ENCODE results near the gene USP49. TPM values are rescaled to one million over a fixed set of nuclear protein-coding genes. Genes with fewer than 3 reads are reported as not detected.

Gene USP49
- total RNA-seq, 4 donors from 2014 or later = 2.3 to 3.8 (median 3.1) TPM

DNA sequence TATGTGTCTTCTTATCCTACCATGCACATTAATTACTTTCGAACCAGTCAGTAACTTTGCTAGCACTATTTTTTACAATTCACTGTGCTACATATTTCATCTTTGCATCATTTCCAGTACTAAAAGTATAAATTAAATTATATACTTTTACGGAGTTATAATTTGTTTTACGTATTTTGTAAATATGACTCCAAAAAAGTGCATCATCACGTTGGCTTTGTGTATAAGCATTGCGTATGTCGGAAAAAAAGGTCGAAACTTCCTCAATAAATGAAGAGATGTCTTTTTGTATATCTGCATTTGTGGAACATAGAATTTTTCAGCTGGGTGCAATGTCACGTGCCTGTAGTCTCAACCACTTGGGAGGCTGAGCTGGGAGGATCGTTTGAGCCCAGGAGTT, 52.0 kb downstream of the USP49 start:
- DNase-seq (ENCODE audit: low spot score) (no peak), ATAC-seq (ENCODE audit: low FRiP score) (no peak)
- TF ChIP-seq, protein P1, sequence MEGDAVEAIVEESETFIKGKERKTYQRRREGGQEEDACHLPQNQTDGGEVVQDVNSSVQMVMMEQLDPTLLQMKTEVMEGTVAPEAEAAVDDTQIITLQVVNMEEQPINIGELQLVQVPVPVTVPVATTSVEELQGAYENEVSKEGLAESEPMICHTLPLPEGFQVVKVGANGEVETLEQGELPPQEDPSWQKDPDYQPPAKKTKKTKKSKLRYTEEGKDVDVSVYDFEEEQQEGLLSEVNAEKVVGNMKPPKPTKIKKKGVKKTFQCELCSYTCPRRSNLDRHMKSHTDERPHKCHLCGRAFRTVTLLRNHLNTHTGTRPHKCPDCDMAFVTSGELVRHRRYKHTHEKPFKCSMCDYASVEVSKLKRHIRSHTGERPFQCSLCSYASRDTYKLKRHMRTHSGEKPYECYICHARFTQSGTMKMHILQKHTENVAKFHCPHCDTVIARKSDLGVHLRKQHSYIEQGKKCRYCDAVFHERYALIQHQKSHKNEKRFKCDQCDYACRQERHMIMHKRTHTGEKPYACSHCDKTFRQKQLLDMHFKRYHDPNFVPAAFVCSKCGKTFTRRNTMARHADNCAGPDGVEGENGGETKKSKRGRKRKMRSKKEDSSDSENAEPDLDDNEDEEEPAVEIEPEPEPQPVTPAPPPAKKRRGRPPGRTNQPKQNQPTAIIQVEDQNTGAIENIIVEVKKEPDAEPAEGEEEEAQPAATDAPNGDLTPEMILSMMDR (IDR thresholded peaks at IDR 0.05) = no peak

DNA sequence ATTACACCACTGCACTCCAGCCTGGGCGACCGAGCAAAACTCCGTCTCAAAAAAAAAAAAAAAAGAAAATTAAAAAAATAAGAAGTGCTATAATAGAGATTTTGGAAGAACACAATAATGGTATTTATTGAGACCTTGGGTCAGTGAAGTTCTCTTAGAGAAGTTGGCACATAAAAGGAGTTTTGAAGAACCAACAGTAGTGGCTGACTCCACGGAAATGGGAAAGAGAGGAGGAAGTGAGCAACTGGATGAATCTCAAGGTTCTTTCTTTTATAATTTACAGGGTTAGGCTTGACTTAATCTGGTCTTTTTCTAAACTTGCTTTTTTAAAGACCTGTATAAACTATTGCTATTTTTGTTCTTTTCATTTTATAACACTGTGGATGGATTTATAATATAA, 54.8 kb downstream of the USP49 start:
- DNase-seq (ENCODE audit: low spot score) (no peak), ATAC-seq (ENCODE audit: low FRiP score) (no peak)
- TF ChIP-seq, protein P1 (IDR thresholded peaks at IDR 0.05) = no peak

DNA sequence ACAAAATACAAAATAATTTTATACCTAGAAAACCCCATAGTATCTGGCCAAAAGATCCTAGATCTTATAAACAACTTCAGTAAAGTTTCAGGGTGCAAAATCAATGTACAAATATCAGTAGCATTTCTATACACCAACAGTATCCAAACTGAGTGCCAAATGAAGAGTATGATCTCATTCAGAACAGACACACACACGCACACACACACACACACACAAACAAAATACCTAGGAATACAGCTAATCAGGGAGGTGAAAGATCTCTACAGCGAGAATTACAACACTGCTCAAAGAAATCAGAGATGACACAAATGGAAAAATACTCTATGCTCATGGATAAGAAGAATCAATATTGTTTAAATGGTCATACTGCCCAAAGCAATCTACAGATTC, 58.5 kb downstream of the USP49 start:
- ATAC-seq (ENCODE audit: low FRiP score) = no peak
- no peak for DNase-seq (ENCODE audit: low spot score)
- TF ChIP-seq, protein P1 (IDR thresholded peaks at IDR 0.05) = no peak

DNA sequence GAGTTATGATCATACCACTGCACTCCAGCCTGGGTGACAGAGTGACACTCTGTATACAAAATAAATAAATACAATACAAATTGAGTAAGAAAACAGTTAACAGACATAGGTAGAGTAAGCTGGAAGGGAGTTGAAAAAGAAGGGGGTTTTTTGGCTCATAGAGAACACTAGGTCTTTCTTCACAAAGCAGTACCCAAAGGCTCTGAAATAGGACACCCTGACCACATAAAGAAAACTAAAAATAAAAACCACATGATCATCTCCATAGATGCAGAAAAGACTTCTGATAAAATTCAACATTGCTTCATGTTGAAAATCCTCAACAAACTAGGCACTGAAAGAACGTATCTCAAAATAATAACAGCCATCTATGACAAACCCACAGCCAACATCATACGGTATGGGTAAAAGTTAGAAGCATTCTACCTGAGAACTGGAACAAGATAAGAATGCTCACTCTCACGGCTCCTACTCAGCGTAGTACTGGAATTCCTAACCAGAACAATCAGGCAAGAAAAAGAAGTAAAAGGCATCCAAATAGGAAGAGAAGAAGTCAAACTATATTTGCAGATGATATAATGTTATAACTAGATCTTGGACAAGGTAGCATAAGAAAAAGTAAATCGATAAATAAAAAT, 59.0 kb downstream of the USP49 start:
- TF ChIP-seq, protein P1 (IDR thresholded peaks at IDR 0.05) = no peak
- ATAC-seq (ENCODE audit: low FRiP score) = no peak
- DNase-seq (ENCODE audit: low spot score) = no peak

DNA sequence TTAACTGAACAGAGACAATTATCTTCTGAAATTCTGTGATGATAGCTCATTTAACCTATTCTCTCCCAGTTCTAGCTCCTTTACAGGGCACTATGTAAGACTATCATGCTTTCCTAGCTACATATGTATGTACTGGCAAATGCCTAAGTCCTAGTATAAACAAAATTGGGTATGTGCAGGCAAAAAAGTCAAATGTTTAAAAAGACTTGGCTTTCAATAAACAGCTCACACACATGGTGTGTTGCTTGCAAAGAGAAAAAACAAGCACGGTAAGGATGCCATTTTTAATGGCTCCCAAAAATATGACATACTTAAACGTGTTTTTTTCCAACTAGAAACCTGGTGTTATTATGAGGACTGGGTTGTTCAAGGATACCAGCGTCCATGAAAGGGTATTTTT, 62.9 kb downstream of the USP49 start:
- TF ChIP-seq, protein P1 (IDR thresholded peaks at IDR 0.05) = no peak
- no peak for DNase-seq (ENCODE audit: low spot score)
- ATAC-seq (ENCODE audit: low FRiP score) = no peak

DNA sequence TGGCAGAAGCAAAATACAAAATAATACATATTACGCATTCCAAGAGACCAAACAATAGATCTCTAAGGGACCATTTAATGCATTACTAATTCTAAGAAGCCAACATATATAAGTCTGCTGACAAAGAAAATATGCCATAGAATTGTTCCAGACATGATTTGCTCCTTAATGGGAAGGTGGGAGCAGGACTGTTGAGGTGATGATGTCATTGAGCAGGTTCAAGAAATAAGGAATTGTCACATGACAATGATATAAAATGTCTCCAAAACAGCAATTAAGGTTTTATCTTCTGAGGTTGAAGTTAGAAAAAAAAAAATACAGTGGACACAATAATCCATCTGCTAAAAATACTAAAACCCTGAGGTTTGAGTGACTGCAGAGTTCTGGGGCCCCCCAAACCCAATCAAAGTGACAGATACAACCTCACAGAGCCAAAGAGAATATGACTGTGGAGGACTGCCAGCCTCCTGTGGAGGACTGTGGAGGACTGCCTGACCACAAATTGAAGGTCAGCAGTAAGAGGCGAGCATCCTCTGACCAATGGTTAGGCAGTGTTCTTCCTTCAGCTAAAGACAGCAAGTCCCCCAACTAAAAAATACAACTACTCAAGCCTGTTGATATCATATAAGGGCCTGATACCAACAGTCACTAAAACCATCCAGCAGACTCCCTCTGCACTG, 68.7 kb downstream of the USP49 start:
- TF ChIP-seq, protein P1 (IDR thresholded peaks at IDR 0.05) = no peak
- no peak for ATAC-seq (ENCODE audit: low FRiP score)
- no peak for DNase-seq (ENCODE audit: low spot score)
